ENCODE measurements around the gene FLNB.

- no peak for TF ChIP-seq POLR2A (IDR thresholded peaks at IDR 0.05)
- TF ChIP-seq, protein P1, sequence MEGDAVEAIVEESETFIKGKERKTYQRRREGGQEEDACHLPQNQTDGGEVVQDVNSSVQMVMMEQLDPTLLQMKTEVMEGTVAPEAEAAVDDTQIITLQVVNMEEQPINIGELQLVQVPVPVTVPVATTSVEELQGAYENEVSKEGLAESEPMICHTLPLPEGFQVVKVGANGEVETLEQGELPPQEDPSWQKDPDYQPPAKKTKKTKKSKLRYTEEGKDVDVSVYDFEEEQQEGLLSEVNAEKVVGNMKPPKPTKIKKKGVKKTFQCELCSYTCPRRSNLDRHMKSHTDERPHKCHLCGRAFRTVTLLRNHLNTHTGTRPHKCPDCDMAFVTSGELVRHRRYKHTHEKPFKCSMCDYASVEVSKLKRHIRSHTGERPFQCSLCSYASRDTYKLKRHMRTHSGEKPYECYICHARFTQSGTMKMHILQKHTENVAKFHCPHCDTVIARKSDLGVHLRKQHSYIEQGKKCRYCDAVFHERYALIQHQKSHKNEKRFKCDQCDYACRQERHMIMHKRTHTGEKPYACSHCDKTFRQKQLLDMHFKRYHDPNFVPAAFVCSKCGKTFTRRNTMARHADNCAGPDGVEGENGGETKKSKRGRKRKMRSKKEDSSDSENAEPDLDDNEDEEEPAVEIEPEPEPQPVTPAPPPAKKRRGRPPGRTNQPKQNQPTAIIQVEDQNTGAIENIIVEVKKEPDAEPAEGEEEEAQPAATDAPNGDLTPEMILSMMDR (IDR thresholded peaks at IDR 0.05) = no peak
Measured at GRCh38 chr3:58074997-58075396, 66.8 kb downstream of the FLNB start.

All from adrenal gland (tissue), 5 donors.